ENCODE data around the gene GLP2R. TPM values are rescaled to one million over a fixed set of nuclear protein-coding genes. Genes with fewer than 3 reads are reported as not detected.

The GLP2R gene
- total and polyA plus RNA-seq, 10 of the 15 experiments (the other 5 are each of a cell fraction or from before 2014, with no cell fraction given), result not detected

- RAD21 ChIA-PET (ENCODE audit: unreplicated experiment), result no interaction called here
- SMC1A ChIA-PET (ENCODE audit: uncharacterized antibody, unreplicated experiment), result interaction anchor here (0.6 kb wide), 1 partner anchor 20 kb away, joined by 3 read pairs; no protein-coding TSS in a partner anchor
These were observed 37.2 kb downstream of the GLP2R start for GRCh38 chr17:9862949-9863348.

GRCh38 chr17:9865586-9865985 is 39.9 kb downstream of the GLP2R start:
- H3K79me2 ChIP-seq (ENCODE audit: control insufficient read depth, insufficient read depth, low read length), result no peaks in the 10 kb centered on the region
- no peak for DNase-seq (ENCODE audit: low read depth, low spot score)
- ChIA-PET RAD21 (ENCODE audit: unreplicated experiment) (no interaction called here), CTCF (no interaction called here), POLR2A (no interaction called here), SMC1A (ENCODE audit: uncharacterized antibody, unreplicated experiment) (no interaction called here)
- H3K9me3 ChIP-seq (replicated peaks; ENCODE audit: control insufficient read depth, insufficient read depth, low read length), result no peaks in the 10 kb centered on the region
- no peak for ATAC-seq
- intact Hi-C loops (cut with micrococcal nuclease; ENCODE audit: unreplicated experiment) (no loop called here), in situ Hi-C loops (cut with MboI) (no loop called here)
- H3K27ac ChIP-seq (ENCODE audit: control insufficient read depth, insufficient read depth), result no peak overlapping the region
- H3K27me3 ChIP-seq (replicated peaks in 1 of 2; ENCODE audit: control insufficient read depth in 2 of 2, insufficient read depth in 2 of 2, low read length in 1 of 2), result no peaks in the 10 kb centered on the region
- no peak overlapping the region for H3K4me3 ChIP-seq
- H3K4me2 ChIP-seq (ENCODE audit: control insufficient read depth, insufficient read depth), result no peak overlapping the region
- no peak overlapping the region for H3K9ac ChIP-seq (ENCODE audit: control insufficient read depth, insufficient read depth, low read length)
- no peak for FAIRE-seq
- no peaks in the 10 kb centered on the region for H4K20me1 ChIP-seq (ENCODE audit: control insufficient read depth, insufficient read depth)
- no peak overlapping the region for H2AFZ ChIP-seq (ENCODE audit: control insufficient read depth, low read depth, low read length)
- whole genome bisulfite sequencing (ENCODE audit: insufficient coverage, insufficient replicate concordance, low lambda C conversion rate, missing lambda C conversion rate), result 5% methylated on average over 1 of the region's 1 CpG
- H3K4me1 ChIP-seq (ENCODE audit: control insufficient read depth, insufficient read depth, low read length), result no peaks in the 10 kb centered on the region
- BruUV-seq (replicated peaks), result no TSS peak
- no peak for TF ChIP-seq RAD21 (IDR thresholded peaks at IDR 0.05; ENCODE audit: insufficient read depth, low read depth, low read length)
- TF ChIP-seq GATAD2B (conservative IDR thresholded peaks at IDR 0.05; ENCODE audit: low read depth), result no peak
- no peaks in the 10 kb centered on the region for H3K36me3 ChIP-seq (ENCODE audit: control insufficient read depth in 2 of 2, insufficient read depth in 2 of 2, low read length in 1 of 2)

More at GRCh38 chr17:9862949-9863348, 37.2 kb downstream of the GLP2R start:
- ChIA-PET CTCF (no interaction called here), POLR2A (no interaction called here)
- TF ChIP-seq RCOR1 (conservative IDR thresholded peaks at IDR 0.05; ENCODE audit: low read depth, low read length) (no peak), MTA2 (IDR thresholded peaks at IDR 0.05; ENCODE audit: low read depth) (no peak), JUND (IDR thresholded peaks at IDR 0.05; ENCODE audit: low read depth, low read length) (no peak), EP300 (IDR thresholded peaks at IDR 0.05; ENCODE audit: borderline replicate concordance in 1 of 2, control insufficient read depth in 1 of 2, low read depth in 2 of 2, low read length in 2 of 2) (no peak), GATAD2B (conservative IDR thresholded peaks at IDR 0.05; ENCODE audit: low read depth) (no peak), ZNF622 (IDR thresholded peaks at IDR 0.05) (no peak)
- H3K36me3 ChIP-seq (ENCODE audit: control insufficient read depth in 2 of 2, insufficient read depth in 2 of 2, low read length in 1 of 2), result no peaks in the 10 kb centered on the region
- FAIRE-seq (no peak), ATAC-seq (no peak), DNase-seq (ENCODE audit: low read depth, low spot score) (no peak)
- intact Hi-C loops (cut with micrococcal nuclease; ENCODE audit: unreplicated experiment) (no loop called here), in situ Hi-C loops (cut with MboI) (no loop called here)
- H3K4me2 ChIP-seq (ENCODE audit: control insufficient read depth, insufficient read depth), result no peak overlapping the region
- no peak overlapping the region for H3K9ac ChIP-seq (ENCODE audit: control insufficient read depth, insufficient read depth, low read length)
- no peak overlapping the region for H2AFZ ChIP-seq (ENCODE audit: control insufficient read depth, low read depth, low read length)
- no TSS peak for BruUV-seq (replicated peaks)
- no peaks in the 10 kb centered on the region; the same call in 2 of the 3 replicates for H3K9me3 ChIP-seq (replicated peaks; ENCODE audit: control insufficient read depth, insufficient read depth, low read length)
- H3K27ac ChIP-seq (ENCODE audit: control insufficient read depth, insufficient read depth), result no peak overlapping the region
- no peaks in the 10 kb centered on the region for H3K79me2 ChIP-seq (ENCODE audit: control insufficient read depth, insufficient read depth, low read length)
- H4K20me1 ChIP-seq (ENCODE audit: control insufficient read depth, insufficient read depth), result no peaks in the 10 kb centered on the region
- H3K4me1 ChIP-seq (ENCODE audit: control insufficient read depth, insufficient read depth, low read length), result no peaks in the 10 kb centered on the region
- no peaks in the 10 kb centered on the region for H3K27me3 ChIP-seq (replicated peaks in 1 of 2; ENCODE audit: control insufficient read depth in 2 of 2, insufficient read depth in 2 of 2, low read length in 1 of 2)
- WGBS (ENCODE audit: insufficient coverage, insufficient replicate concordance, low lambda C conversion rate, missing lambda C conversion rate), result 37% methylated on average over 4 of the region's 4 CpGs
- H3K4me3 ChIP-seq, result no peak overlapping the region
